Breast epithelium (tissue), 3 donors: Measurements from ENCODE around the gene PNPLA6.

Experiments
- POLR2A ChIP-seq: fragments of 450-650 bp; IDR thresholded peaks from one replicate; pipeline ENCODE4 v1.6.1; 2016; ENCODE audit warnings: antibody characterized with exemption, mild to moderate bottlenecking, moderate library complexity
- TF ChIP-seq, protein P1 (sequence below), 3 donors: fragments of 450-650 bp; IDR thresholded peaks; one replicate each; pipeline ENCODE4 v1.5.1; 2016 to 2017; ENCODE audit warnings: antibody characterized with exemption in 3 of 3, mild to moderate bottlenecking in 3 of 3, moderate library complexity in 3 of 3

DNA sequence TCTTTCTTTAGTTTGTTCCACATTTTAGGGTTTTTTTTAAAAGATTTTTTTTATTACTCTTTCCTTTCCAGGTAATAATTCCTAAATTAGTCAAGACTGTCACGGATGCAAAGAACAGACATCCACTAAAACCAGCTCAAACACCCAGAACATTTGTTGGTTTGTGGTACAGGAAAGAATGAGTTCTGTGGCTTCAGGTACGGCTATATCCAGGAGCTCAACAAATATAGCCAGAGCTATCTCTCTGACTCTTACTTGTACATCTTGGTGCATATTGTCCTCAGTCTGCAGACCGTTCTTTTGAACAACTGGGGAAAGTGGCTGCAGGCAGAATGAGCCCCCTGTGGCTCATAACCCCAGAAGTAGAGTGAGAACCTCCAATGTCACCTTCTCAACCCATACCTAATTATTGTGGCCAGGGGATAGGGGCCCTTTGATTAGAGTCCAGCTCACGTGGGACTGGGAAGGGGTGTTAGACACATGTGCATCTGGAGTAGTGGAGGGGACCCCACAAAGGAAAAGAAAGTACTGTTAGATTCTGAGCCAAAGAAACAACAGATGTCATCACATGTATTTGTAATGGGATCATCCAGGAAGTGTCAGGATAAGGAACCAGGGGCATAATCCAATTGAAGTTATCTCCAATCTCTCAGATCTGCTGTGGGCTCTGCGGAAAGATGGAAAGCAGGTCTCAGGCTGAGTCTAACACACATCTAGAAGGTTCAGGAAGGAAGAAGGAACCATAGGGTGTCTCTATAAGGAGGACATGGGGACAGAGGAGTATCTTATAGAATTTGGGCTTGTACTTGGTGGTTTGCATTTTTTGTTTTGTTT is 21.5 kb upstream of the PNPLA6 start:
- TF ChIP-seq, protein P1, sequence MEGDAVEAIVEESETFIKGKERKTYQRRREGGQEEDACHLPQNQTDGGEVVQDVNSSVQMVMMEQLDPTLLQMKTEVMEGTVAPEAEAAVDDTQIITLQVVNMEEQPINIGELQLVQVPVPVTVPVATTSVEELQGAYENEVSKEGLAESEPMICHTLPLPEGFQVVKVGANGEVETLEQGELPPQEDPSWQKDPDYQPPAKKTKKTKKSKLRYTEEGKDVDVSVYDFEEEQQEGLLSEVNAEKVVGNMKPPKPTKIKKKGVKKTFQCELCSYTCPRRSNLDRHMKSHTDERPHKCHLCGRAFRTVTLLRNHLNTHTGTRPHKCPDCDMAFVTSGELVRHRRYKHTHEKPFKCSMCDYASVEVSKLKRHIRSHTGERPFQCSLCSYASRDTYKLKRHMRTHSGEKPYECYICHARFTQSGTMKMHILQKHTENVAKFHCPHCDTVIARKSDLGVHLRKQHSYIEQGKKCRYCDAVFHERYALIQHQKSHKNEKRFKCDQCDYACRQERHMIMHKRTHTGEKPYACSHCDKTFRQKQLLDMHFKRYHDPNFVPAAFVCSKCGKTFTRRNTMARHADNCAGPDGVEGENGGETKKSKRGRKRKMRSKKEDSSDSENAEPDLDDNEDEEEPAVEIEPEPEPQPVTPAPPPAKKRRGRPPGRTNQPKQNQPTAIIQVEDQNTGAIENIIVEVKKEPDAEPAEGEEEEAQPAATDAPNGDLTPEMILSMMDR (IDR thresholded peaks at IDR 0.05): no peak
- no peak for TF ChIP-seq POLR2A
